ENCODE results near the gene ANKRD27.
A peak's percentile ranks its signal among the peaks of the same experiment; 100 is the strongest.

Gene ANKRD27

DNA sequence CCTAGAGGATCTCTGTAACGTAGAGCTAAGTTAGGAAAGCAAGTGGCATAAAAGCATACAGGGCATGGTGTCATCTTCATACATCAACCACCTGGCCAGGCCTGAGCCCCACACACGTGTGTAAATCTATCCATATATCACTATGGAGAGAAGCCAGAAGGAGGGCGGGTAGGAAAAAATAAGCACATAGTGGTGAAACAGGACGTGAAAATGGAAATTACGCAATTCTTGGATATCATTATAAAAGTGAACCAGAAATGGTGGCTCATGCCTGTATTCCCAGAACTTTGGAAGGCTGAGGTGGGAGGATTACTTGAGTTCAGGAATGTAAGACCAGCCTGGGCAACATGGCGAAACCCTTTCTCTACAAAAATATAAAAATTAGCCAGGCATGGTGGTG, 50.6 kb downstream of the ANKRD27 start:
- peaks cover 33% of the 10 kb centered on the region for H3K36me3 Mint-ChIP-seq
- H3K4me3 Mint-ChIP-seq: no peak overlapping the region
- no peak for DNase-seq
- CTCF ChIA-PET: no interaction called here
- H3K9me3 Mint-ChIP-seq: no peaks in the 10 kb centered on the region
- H3K4me1 Mint-ChIP-seq: no peaks in the 10 kb centered on the region
- no peak overlapping the region for H3K27ac Mint-ChIP-seq
- no peaks in the 10 kb centered on the region for H3K27me3 Mint-ChIP-seq

DNA sequence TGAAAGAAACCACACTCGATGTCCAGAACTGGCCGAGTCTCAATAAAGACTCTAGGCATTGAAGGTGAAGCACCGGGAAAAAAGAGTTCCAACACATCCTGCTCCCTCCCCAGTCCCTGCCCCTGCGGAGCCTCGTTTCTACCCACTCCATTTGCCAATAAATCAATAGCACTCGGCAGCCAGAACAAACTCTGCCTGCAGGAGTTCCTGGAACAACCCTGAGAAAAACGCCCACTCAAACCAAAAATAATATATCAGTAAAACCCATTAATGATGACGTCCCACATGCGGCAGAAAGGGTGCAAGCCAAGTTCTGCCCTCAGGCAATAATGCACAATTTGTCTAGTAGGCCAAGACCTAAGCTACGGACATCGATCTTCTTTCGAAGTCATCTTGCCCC, 53.0 kb downstream of the ANKRD27 start:
- Mint-ChIP-seq H3K27me3 (no peaks in the 10 kb centered on the region), H3K27ac (no peak overlapping the region), H3K9me3 (no peaks in the 10 kb centered on the region), H3K4me1 (no peaks in the 10 kb centered on the region), H3K4me3 (no peak overlapping the region), H3K36me3 (peaks cover 39% of the 10 kb centered on the region)
- DNase-seq: no peak
- CTCF ChIA-PET: no interaction called here

DNA sequence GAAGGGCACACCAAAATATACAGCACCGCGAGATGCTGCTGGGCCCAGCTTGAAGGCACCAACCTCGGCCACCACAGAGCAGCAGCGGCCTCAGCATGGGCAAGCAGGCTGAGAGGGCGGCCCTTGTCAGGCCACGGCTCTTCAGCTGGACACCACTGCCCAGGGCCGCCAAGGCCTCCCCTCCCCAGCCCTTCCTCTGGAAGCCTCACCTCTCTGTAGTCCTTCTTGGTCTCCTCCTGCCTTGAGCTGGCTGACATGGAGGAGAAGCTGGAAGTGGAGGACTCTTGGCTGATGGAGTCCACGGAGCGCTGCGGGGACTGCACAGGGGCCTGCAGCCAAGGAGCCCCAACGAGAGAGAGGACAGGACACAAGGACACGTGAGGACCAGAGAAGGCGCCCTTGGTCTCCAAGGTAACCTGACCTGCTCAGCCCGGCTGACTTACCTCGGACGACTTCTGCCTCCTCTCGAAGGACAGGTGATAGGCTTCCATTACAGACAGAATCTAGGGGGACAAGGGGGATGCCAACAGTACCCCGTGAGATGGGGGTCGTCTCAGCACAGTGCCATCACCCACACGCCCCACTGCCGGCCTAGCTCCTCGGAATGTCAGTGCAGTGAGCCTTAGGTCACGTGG, 55.8 kb downstream of the ANKRD27 start:
- Mint-ChIP-seq H3K36me3 (peaks cover 45% of the 10 kb centered on the region), H3K9me3 (no peaks in the 10 kb centered on the region), H3K4me3 (no peak overlapping the region), H3K27ac (no peak overlapping the region), H3K27me3 (no peaks in the 10 kb centered on the region), H3K4me1 (no peaks in the 10 kb centered on the region)
- DNase-seq: no peak
- CTCF ChIA-PET: no interaction called here

DNA sequence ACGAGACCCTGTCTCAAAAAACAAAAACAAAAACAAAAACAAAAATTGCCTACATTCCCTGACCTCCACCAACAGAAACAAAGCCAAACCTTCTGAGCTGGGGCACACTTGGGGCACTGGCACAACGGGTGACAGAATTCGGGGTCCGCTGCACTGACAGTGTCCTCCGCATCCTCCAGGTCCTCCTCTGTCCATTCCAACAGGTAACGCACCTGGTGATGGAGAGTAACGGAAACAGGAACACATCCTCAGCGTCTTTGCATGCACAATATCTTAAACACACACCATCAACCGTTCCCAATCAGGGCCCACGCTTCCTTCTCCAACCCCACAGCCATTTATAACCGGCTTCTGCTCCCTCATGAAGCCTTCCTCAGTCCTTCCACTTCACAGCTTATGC, 59.4 kb downstream of the ANKRD27 start:
- Mint-ChIP-seq H3K27ac (no peak overlapping the region), H3K9me3 (no peaks in the 10 kb centered on the region), H3K36me3 (peaks cover 47% of the 10 kb centered on the region), H3K27me3 (no peaks in the 10 kb centered on the region), H3K4me1 (no peaks in the 10 kb centered on the region), H3K4me3 (no peak overlapping the region)
- no peak for DNase-seq
- CTCF ChIA-PET: no interaction called here

DNA sequence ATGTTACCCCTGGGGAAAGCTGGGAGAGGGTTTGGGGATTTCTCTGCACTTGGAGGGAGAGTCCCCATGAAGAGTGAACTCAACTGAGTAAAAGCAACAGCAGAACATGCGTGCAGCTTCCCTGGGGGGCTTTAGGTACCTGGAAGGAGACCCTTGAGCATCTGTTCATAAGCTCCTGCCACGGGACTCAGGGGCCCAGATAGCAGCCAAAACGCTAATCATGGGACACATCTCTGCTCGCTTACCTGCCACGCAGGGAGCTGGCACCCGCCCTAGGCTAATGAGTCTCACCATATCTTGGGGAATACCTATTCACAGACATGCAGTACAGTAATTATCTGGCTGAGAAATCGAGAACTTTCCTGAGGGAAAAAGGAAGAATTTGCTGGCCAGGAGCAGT, 60.1 kb downstream of the ANKRD27 start:
- Mint-ChIP-seq H3K4me1 (no peaks in the 10 kb centered on the region), H3K9me3 (no peaks in the 10 kb centered on the region), H3K27ac (no peak overlapping the region), H3K27me3 (no peaks in the 10 kb centered on the region), H3K4me3 (no peak overlapping the region), H3K36me3 (peaks cover 47% of the 10 kb centered on the region)
- CTCF ChIA-PET: interaction anchor here (1.0 kb wide), 1 partner anchor 15 kb away, joined by 4 read pairs; no protein-coding TSS in a partner anchor
- no peak for DNase-seq

DNA sequence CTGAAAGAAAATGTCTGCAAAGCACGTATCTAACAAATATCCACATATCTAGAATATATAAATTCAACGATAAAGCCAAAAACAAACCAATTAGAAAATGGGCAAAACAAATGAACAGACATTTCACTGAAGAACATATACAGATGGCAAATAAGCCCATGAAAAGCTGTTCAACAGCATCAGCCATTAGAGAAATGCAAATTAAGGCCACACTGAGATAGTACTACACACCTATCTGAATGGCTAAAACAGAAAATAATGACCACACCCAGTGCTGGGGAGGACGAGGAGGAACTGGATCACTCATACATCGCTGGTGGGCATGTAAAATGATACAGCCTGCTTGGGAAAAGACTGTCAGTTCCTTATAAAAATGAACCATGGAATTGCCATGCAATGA, 62.0 kb downstream of the ANKRD27 start:
- CTCF ChIA-PET: no interaction called here
- Mint-ChIP-seq H3K4me1 (no peaks in the 10 kb centered on the region), H3K36me3 (peaks cover 41% of the 10 kb centered on the region), H3K4me3 (no peak overlapping the region), H3K27ac (no peak overlapping the region), H3K27me3 (no peaks in the 10 kb centered on the region), H3K9me3 (no peaks in the 10 kb centered on the region)
- no peak for DNase-seq

DNA sequence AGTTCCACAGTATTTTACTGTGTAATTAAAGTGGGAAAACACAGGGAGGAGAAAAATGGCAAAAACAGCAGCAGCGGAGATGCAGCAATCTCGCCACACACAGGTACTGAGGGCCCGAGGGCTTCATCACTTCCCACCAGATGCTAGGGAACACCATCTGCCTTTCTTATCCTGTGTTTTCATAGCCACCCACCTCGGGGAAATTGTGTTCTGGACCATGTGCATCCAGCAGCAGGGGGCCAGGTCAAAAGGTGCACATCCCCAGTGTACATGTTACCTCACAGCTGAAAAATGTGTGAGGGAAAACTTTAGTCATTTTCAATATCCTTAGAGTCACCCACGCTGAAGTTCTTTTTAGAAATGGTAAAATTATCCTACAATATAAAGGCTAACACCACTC, 63.8 kb downstream of the ANKRD27 start:
- H3K4me1 Mint-ChIP-seq: no peaks in the 10 kb centered on the region
- no peak for DNase-seq
- no peak overlapping the region for H3K4me3 Mint-ChIP-seq
- H3K9me3 Mint-ChIP-seq: no peaks in the 10 kb centered on the region
- no peak overlapping the region for H3K27ac Mint-ChIP-seq
- CTCF ChIA-PET: no interaction called here
- no peaks in the 10 kb centered on the region for H3K27me3 Mint-ChIP-seq
- peaks cover 42% of the 10 kb centered on the region for H3K36me3 Mint-ChIP-seq

DNA sequence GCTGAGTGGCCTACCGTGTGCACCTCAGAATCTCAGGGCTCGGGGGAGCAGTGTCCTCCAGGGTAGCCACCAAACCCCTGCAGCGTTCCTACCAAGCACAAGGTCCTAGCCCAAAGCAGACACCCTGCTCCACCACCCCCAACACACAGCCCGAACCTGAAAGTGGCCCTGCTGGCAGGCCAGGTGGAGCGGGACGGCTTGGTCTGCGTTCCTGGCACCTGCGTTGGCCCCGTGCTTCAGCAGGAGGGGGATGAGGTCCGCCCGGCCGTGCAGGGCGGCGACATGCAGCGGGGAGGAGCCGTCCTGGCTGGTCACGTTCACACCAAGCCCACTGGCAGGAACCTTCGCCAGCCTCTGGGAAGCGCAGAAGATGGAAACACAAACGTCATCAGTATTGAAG, 67.5 kb downstream of the ANKRD27 start:
- Mint-ChIP-seq H3K4me3 (no peak overlapping the region), H3K4me1 (no peaks in the 10 kb centered on the region), H3K27ac (no peak overlapping the region), H3K9me3 (no peaks in the 10 kb centered on the region), H3K27me3 (no peaks in the 10 kb centered on the region), H3K36me3 (peaks cover 30% of the 10 kb centered on the region)
- no peak for DNase-seq
- CTCF ChIA-PET: no interaction called here

DNA sequence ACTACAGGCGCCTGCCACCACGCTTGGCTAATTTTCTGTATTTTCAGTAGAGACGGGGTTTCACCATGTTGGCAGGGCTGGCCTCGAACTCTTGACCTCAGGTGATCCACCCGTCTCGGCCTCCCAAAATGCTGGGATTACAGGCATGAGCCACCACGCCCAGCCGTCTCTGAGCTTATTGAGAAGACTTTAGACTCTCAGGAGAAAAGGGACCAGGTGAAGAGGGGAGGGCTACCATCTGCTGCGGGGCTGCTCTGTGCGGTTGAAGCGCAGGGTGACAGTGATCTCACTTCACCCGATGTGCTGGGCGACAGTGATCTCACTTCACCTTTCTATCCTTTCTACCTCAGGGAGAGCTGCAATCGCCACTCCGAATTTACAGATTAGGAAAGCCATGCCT, 68.7 kb downstream of the ANKRD27 start:
- H3K4me1 Mint-ChIP-seq: no peaks in the 10 kb centered on the region
- no peaks in the 10 kb centered on the region for H3K9me3 Mint-ChIP-seq
- no peaks in the 10 kb centered on the region for H3K27me3 Mint-ChIP-seq
- H3K36me3 Mint-ChIP-seq: peaks cover 25% of the 10 kb centered on the region
- CTCF ChIA-PET: interaction anchor here (0.6 to 0.7 kb wide), 2 partner anchors 42 to 87 kb away, joined by 3 to 4 read pairs; no protein-coding TSS in a partner anchor
- DNase-seq: no peak
- H3K4me3 Mint-ChIP-seq: no peak overlapping the region
- no peak overlapping the region for H3K27ac Mint-ChIP-seq

DNA sequence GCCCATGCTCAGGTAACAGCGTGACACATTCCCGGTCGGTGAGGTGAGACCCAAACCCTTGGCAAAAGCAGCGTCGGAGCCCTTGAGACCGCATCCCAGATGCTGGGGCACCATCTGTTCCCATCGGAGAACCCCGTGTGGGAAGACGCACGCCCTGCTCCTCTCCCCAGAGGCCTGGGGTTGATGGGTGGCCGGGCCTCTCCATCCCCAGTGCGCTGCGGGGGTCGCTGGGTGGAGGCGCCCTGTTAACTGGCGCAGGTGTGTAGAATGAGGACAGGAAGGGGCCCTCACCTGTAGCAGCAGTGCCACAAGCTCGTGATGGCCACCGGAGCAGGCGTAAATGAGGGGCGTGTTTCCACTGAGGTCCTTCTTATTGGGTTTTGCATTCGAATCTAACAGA, 69.4 kb downstream of the ANKRD27 start:
- Mint-ChIP-seq H3K27me3 (no peaks in the 10 kb centered on the region), H3K4me3 (no peak overlapping the region), H3K4me1 (no peaks in the 10 kb centered on the region), H3K36me3 (peaks cover 23% of the 10 kb centered on the region), H3K27ac (no peak overlapping the region), H3K9me3 (no peaks in the 10 kb centered on the region)
- CTCF ChIA-PET: no interaction called here
- no peak for DNase-seq

DNA sequence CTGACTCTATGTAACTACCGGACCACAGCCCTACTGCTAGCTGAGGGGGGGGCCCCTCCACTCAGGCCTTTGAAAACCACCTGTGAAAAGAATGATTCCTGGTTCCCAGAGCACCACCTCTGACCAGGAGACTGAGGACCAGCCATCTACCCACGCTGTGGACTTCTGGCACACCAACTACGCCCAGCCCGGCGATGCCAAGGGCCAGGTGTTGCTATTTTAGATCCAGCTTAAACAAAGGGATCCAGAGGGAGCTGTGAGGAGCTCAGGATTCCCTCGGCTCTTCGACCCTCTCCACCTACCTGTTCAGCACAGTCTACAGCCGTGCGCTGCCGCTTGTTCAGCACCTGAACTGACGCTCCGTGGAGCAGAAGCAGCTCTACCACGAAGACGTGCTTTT, 71.0 kb downstream of the ANKRD27 start:
- peaks cover 6% of the 10 kb centered on the region for H3K4me1 Mint-ChIP-seq
- no peak for DNase-seq
- H3K36me3 Mint-ChIP-seq: peaks cover 27% of the 10 kb centered on the region
- no peaks in the 10 kb centered on the region for H3K27me3 Mint-ChIP-seq
- CTCF ChIA-PET: no interaction called here
- H3K27ac Mint-ChIP-seq: peak overlapping the region; percentile 19
- no peak overlapping the region for H3K4me3 Mint-ChIP-seq
- no peaks in the 10 kb centered on the region for H3K9me3 Mint-ChIP-seq

DNA sequence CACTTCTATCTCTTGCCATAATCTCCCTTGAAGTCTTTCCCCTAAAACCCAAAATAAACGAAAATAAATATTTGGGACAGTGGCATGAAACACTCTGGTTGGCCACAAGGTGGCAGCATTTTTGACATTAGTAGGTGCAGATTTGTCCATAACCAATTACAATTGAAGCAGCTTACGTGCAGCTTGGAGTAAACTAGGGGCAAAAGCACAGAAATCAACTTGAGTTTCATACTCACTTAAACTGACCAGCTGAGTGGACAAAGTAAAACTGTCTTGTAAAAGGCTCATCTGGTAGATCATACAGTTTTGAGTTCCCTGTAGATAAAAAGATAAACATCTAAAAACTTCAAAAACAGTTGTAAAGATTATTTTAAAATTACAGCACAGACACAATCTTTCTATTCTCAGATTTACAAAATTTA, 75.2 kb downstream of the ANKRD27 start:
- H3K4me1 Mint-ChIP-seq: peaks cover 6% of the 10 kb centered on the region
- H3K27me3 Mint-ChIP-seq: no peaks in the 10 kb centered on the region
- no peak overlapping the region for H3K4me3 Mint-ChIP-seq
- DNase-seq: peak; percentile 55
- no peaks in the 10 kb centered on the region for H3K9me3 Mint-ChIP-seq
- peaks cover 43% of the 10 kb centered on the region for H3K36me3 Mint-ChIP-seq
- H3K27ac Mint-ChIP-seq: no peak overlapping the region
- CTCF ChIA-PET: interaction anchor here (0.7 to 0.9 kb wide), 6 partner anchors 15 to 519 kb away, joined by 3 to 6 read pairs (median 4); no protein-coding TSS in a partner anchor

DNA sequence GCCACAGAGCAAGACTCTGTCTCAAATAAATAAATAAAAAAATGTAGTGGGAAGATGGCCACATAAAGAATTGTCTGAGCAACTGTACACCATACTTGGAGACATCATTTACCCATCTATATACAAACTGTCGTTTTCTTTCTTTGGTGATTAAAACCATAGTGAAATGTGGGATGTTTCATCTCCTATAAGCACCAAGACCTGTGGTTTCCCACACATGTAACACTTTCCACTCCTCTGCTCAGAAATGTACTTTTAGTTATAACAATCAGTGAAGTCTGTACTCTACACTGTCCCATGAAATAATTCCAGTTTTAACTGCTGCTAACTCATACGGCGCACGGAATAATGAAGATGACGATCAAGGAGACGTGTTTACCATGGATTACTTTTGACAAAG, 75.7 kb downstream of the ANKRD27 start:
- peaks cover 43% of the 10 kb centered on the region for H3K36me3 Mint-ChIP-seq
- H3K4me1 Mint-ChIP-seq: peaks cover 6% of the 10 kb centered on the region
- no peaks in the 10 kb centered on the region for H3K27me3 Mint-ChIP-seq
- H3K27ac Mint-ChIP-seq: no peak overlapping the region
- CTCF ChIA-PET: interaction anchor here (0.8 to 0.9 kb wide), 3 partner anchors 14 to 519 kb away, joined by 3 to 6 read pairs (median 4); no protein-coding TSS in a partner anchor
- H3K9me3 Mint-ChIP-seq: no peaks in the 10 kb centered on the region
- no peak overlapping the region for H3K4me3 Mint-ChIP-seq
- DNase-seq: no peak

DNA sequence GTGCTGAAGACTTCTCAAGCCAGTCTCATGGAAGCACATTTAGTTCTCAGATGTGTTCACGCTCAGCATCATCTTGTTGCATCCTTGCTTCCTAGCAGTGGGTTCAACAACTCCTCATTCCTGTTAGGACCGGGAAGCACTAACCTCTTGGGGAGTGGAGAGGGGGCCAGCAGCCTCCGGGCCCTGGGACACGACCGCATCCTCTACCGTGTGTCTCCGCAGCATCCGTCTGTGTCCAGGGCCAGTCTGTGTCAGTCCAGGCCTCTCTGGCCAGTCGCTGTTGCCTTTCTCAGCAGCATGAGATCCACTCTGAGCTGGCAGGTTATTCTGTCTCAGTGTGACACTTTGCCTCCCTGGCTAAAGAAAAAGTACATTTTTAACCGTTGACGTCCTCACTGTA, 77.0 kb downstream of the ANKRD27 start:
- Mint-ChIP-seq H3K4me3 (no peak overlapping the region), H3K27ac (no peak overlapping the region), H3K9me3 (no peaks in the 10 kb centered on the region), H3K36me3 (peaks cover 51% of the 10 kb centered on the region), H3K4me1 (peaks cover 6% of the 10 kb centered on the region), H3K27me3 (no peaks in the 10 kb centered on the region)
- no peak for DNase-seq
- CTCF ChIA-PET: no interaction called here

DNA sequence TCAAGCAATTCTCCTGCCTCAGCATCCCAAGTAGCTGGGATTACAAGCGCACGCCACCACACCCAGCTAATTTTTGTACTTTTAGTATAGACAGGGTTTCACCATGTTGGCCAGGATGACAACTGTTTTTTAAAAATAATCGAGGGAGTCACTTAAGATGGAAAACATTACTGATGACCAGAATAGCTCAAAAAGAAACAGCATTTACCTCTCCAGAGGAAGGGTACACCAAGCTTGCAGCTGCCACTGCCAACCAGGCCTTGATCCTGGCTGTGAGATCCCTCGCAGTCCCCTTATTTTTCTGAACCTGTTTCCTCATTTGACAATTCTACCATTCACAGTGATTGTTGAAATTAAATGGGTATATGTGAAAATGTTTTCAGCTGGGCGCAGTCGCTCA, 79.5 kb downstream of the ANKRD27 start:
- H3K27ac Mint-ChIP-seq: no peak overlapping the region
- no peaks in the 10 kb centered on the region for H3K27me3 Mint-ChIP-seq
- H3K4me1 Mint-ChIP-seq: peaks cover 6% of the 10 kb centered on the region
- peaks cover 2% of the 10 kb centered on the region for H3K9me3 Mint-ChIP-seq
- H3K36me3 Mint-ChIP-seq: peaks cover 65% of the 10 kb centered on the region
- no peak overlapping the region for H3K4me3 Mint-ChIP-seq
- no peak for DNase-seq
- CTCF ChIA-PET: no interaction called here

DNA sequence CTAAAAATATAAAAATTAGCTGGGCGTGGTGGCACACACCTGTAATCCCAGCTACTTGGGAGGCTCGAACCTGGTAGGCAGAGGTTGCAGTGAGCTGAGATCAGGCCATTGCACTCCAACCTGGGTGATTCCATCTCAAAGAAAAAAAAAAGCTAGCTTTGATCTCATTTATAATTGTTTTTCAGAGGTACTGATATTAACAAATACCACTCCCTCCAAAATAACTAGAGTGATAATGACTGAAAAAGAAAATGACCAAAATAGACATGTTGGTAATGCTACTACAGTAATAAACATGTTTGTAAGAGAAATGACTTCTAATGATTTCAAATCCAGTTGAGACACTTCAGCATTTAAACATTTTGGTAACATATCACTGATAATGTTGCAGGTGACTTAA, 81.0 kb downstream of the ANKRD27 start:
- CTCF ChIA-PET: no interaction called here
- Mint-ChIP-seq H3K27ac (no peak overlapping the region), H3K4me1 (no peaks in the 10 kb centered on the region), H3K9me3 (peaks cover 2% of the 10 kb centered on the region), H3K36me3 (peaks cover 63% of the 10 kb centered on the region), H3K4me3 (no peak overlapping the region), H3K27me3 (no peaks in the 10 kb centered on the region)
- no peak for DNase-seq
